Calu3 (cell line): ENCODE data around the gene KCNG2. TPM values are rescaled to one million over a fixed set of nuclear protein-coding genes. Genes with fewer than 3 reads are reported as not detected.

Source experiments
- BruUV-seq: library from RNA; stranded (reverse); fragments of 400-500 nt; replicated peaks from 2 replicates; lab custom pipeline; 2021; lab: Mats Ljungman, UMichigan
- CTCF ChIA-PET: fragments of 300-600 bp; sonication (Branson Sonifier 250); formaldehyde crosslinking; loops from one replicate; lab custom pipeline; 2022; ENCODE audit warnings: antibody characterized with exemption; lab: Charles Lee
- DNase-seq: peaks from one replicate; pipeline ENCODE4 v3.0.0; 2022
- H3K27ac Mint-ChIP-seq: one replicate; pipeline ENCODE4 v1.8.0; 2022; ENCODE audit warnings: mixed read lengths; ENCODE audit not compliant: unreplicated experiment
- H3K27me3 Mint-ChIP-seq: one replicate; pipeline ENCODE4 v1.8.0; 2022; ENCODE audit warnings: mixed read lengths; ENCODE audit not compliant: unreplicated experiment
- H3K36me3 Mint-ChIP-seq: one replicate; pipeline ENCODE4 v1.8.0; 2022; ENCODE audit warnings: mild to moderate bottlenecking, moderate library complexity, mixed read lengths; ENCODE audit not compliant: insufficient read depth, unreplicated experiment
- H3K4me1 Mint-ChIP-seq: one replicate; pipeline ENCODE4 v1.8.0; 2022; ENCODE audit warnings: mild to moderate bottlenecking, low read depth, mixed read lengths; ENCODE audit not compliant: unreplicated experiment
- H3K4me3 Mint-ChIP-seq: one replicate; pipeline ENCODE4 v1.8.0; 2022; ENCODE audit warnings: mild to moderate bottlenecking, low read depth, moderate library complexity, mixed read lengths; ENCODE audit not compliant: unreplicated experiment
- H3K9me3 Mint-ChIP-seq: one replicate; pipeline ENCODE4 v1.8.0; 2022; ENCODE audit warnings: low read depth, mixed read lengths; ENCODE audit not compliant: unreplicated experiment
- intact Hi-C: fragments of 100-400 bp; cut with micrococcal nuclease; formaldehyde crosslinking; loops from one replicate; pipeline ENCODE4 v1.10.0; 2022; ENCODE audit not compliant: unreplicated experiment
- total RNA-seq: library from RNA; stranded (reverse); gene quantifications from 2 replicates; pipeline ENCODE4 v1.2.3, GENCODE V29; 2022
- TF ChIP-seq, protein P1 (sequence below): fragments of 200-600 bp; IDR thresholded peaks from one replicate; pipeline ENCODE4 v1.8.0; 2022; ENCODE audit warnings: antibody characterized with exemption; ENCODE audit not compliant: unreplicated experiment

Gene KCNG2
- total RNA-seq, 1 experiment from 2014 or later, result not detected

DNA sequence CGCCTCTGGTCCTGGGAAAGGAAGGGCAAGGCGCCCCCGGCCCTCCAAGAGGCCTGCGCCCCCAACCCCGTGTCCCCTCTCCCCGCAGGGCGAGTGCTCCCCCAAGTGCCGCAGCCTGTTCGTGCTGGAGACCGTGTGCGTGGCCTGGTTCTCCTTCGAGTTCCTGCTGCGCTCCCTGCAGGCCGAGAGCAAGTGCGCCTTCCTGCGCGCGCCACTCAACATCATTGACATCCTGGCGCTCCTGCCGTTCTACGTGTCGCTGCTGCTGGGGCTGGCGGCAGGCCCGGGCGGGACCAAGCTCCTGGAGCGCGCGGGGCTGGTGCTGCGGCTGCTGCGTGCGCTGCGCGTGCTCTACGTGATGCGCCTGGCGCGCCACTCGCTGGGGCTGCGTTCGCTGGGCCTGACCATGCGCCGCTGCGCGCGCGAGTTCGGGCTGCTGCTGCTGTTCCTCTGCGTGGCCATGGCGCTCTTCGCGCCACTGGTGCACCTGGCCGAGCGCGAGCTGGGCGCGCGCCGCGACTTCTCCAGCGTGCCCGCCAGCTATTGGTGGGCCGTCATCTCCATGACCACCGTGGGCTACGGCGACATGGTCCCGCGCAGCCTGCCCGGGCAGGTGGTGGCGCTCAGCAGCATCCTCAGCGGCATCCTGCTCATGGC lies 101.3 kb downstream of the KCNG2 start:
- BruUV-seq, result no TSS peak

DNA sequence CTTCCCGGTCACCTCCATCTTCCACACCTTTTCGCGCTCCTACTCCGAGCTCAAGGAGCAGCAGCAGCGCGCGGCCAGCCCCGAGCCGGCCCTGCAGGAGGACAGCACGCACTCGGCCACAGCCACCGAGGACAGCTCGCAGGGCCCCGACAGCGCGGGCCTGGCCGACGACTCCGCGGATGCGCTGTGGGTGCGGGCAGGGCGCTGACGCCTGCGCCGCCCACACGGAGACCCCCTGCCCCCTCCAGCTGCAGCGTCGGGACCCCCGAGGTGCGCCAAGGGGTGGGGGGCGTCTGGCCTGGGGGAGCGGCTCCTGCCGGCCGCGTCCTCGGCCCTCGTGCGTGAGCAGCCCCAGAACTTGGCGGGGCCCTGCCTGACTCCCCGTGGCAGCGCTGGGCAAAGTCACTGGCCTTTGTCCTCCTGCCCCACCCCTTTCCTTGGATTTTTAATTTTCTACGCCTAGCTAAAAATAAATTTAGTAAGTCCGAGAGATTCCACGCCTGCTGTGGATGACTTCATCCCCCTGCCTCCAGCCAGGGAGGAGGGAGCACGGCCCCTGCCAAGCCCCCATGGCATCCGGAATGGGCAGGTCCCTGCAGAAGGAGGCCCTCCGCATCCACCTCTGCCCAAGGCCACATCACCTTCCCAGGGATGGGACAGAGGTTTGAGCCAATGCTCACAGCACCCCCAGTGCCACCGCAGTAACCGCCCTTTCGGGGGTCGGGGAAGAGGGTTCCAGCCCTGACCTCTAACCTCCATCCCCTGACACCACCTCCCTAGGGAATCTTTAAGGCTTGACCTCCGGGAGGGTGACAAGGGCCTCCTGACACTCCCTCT lies 102.1 kb downstream of the KCNG2 start:
- DNase-seq, result no peak
- Mint-ChIP-seq H3K36me3 (peaks cover 40% of the 10 kb centered on the region), H3K4me1 (no peaks in the 10 kb centered on the region), H3K27me3 (no peaks in the 10 kb centered on the region), H3K27ac (no peak overlapping the region), H3K9me3 (peaks cover 12% of the 10 kb centered on the region), H3K4me3 (no peak overlapping the region)
- no TSS peak for BruUV-seq
- intact Hi-C loops, result no loop called here
- TF ChIP-seq, protein P1, sequence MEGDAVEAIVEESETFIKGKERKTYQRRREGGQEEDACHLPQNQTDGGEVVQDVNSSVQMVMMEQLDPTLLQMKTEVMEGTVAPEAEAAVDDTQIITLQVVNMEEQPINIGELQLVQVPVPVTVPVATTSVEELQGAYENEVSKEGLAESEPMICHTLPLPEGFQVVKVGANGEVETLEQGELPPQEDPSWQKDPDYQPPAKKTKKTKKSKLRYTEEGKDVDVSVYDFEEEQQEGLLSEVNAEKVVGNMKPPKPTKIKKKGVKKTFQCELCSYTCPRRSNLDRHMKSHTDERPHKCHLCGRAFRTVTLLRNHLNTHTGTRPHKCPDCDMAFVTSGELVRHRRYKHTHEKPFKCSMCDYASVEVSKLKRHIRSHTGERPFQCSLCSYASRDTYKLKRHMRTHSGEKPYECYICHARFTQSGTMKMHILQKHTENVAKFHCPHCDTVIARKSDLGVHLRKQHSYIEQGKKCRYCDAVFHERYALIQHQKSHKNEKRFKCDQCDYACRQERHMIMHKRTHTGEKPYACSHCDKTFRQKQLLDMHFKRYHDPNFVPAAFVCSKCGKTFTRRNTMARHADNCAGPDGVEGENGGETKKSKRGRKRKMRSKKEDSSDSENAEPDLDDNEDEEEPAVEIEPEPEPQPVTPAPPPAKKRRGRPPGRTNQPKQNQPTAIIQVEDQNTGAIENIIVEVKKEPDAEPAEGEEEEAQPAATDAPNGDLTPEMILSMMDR, result no peak
- CTCF ChIA-PET, result no interaction called here

More for the DNA sequence above, 101.3 kb downstream of the KCNG2 start:
- TF ChIP-seq, protein P1, result no peak
- Mint-ChIP-seq H3K27me3 (no peaks in the 10 kb centered on the region), H3K4me3 (no peak overlapping the region), H3K4me1 (no peaks in the 10 kb centered on the region), H3K9me3 (peaks cover 14% of the 10 kb centered on the region), H3K27ac (no peak overlapping the region), H3K36me3 (peaks cover 40% of the 10 kb centered on the region)
- intact Hi-C loops, result no loop called here
- DNase-seq, result no peak
- CTCF ChIA-PET, result no interaction called here

DNA sequence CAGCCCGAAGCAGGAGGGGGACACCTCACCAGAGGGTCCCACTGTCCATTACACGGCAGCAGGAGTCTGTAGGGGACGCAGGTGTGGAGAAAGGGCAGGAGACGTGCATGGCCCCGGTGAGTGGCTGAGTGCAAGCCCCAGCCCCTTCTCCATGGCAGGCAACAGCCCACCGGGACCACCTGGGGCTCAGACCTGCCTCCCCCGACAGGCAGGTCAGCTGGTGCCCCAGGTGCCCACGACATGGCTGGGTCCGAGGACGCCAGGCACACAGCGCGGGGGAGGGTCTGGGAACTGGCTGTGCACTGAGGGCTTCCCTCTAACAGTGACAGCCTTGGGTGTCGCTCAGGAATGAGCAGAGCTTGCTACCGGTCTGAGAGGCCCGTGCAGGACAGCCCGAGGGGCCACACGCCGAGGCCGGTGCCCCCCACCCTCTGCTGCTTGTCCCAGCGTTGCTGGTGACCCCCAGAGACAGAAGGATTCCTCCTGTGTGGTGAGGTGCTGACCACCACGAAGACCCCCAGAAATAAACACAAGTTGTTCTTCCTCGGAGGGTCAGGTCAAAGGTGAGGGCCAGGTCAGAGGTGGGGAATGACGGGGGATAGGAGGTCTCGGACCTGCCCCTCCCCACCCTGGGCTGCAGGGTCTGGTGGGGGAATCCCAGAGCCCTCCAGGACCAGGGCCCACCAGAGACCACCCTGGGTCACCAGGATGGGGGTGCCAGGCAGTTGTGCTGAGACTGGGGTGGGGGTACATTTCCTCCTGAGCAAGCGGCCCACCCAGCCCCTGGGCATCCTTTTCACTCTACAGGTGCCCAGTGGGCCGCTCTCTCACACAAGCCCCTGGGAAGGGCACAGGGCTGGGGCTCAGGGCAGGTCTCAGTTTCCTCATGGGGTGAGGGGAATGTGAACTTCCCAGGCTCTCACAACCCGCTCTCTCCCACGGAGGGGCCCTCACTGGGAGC lies 103.2 kb downstream of the KCNG2 start:
- no peak overlapping the region for H3K27ac Mint-ChIP-seq
- DNase-seq, result no peak
- peaks cover 12% of the 10 kb centered on the region for H3K9me3 Mint-ChIP-seq
- intact Hi-C loops, result no loop called here
- CTCF ChIA-PET, result no interaction called here
- H3K4me3 Mint-ChIP-seq, result no peak overlapping the region
- no TSS peak for BruUV-seq
- TF ChIP-seq, protein P1, result no peak
- H3K36me3 Mint-ChIP-seq, result peaks cover 40% of the 10 kb centered on the region
- no peaks in the 10 kb centered on the region for H3K27me3 Mint-ChIP-seq
- H3K4me1 Mint-ChIP-seq, result no peaks in the 10 kb centered on the region

GRCh38 chr18:79901665-79902064 lies 103.9 kb downstream of the KCNG2 start:
- BruUV-seq, result no TSS peak
- Mint-ChIP-seq H3K4me3 (no peak overlapping the region), H3K36me3 (peaks cover 40% of the 10 kb centered on the region), H3K27me3 (no peaks in the 10 kb centered on the region), H3K9me3 (peaks cover 12% of the 10 kb centered on the region), H3K4me1 (no peaks in the 10 kb centered on the region), H3K27ac (no peak overlapping the region)
- CTCF ChIA-PET, result no interaction called here
- no peak for DNase-seq
- TF ChIP-seq, protein P1, result no peak
- intact Hi-C loops, result no loop called here
